Fibroblast of pulmonary artery (primary cell): Measurements from ENCODE around the gene ACKR3.

Experiments
- DNase-seq: peaks from one replicate; pipeline ENCODE4 v3.0.0-alpha.2; 2010; ENCODE audit warnings: low read depth
- H3K4me3 ChIP-seq: replicated peaks from 2 replicates; pipeline ENCODE4 v1.5.1; 2011; ENCODE audit warnings: low read depth, mild to moderate bottlenecking, control low read depth, low read length, moderate library complexity
- TF ChIP-seq, protein P1 (sequence below): IDR thresholded peaks from 2 replicates; pipeline ENCODE4 v1.5.1; 2011; ENCODE audit warnings: mild to moderate bottlenecking, control low read depth, low read length, inconsistent platforms; ENCODE audit errors: missing control alignments

Gene ACKR3

DNA sequence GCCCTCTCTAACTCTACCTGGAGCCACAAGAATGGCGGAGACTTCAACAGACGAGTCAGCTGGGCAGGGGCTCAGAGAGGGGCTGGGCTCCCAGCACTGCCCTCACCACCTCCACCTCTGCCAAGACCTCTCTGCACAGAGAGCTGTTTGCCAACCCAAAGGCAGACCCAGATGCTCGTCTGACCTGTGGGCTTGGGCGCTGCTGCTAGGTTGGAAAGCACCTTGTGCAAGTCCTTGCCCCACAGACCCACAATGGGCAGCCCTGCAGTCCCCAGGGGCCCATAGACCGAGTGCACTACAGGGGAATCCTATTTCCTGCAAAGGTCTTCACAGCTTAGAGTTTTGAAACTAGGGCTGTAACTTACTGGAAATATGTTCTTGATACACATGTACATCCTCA, 13.3 kb downstream of the ACKR3 start:
- no peak for DNase-seq
- TF ChIP-seq, protein P1, sequence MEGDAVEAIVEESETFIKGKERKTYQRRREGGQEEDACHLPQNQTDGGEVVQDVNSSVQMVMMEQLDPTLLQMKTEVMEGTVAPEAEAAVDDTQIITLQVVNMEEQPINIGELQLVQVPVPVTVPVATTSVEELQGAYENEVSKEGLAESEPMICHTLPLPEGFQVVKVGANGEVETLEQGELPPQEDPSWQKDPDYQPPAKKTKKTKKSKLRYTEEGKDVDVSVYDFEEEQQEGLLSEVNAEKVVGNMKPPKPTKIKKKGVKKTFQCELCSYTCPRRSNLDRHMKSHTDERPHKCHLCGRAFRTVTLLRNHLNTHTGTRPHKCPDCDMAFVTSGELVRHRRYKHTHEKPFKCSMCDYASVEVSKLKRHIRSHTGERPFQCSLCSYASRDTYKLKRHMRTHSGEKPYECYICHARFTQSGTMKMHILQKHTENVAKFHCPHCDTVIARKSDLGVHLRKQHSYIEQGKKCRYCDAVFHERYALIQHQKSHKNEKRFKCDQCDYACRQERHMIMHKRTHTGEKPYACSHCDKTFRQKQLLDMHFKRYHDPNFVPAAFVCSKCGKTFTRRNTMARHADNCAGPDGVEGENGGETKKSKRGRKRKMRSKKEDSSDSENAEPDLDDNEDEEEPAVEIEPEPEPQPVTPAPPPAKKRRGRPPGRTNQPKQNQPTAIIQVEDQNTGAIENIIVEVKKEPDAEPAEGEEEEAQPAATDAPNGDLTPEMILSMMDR, result no peak
- H3K4me3 ChIP-seq, result no peak overlapping the region

DNA sequence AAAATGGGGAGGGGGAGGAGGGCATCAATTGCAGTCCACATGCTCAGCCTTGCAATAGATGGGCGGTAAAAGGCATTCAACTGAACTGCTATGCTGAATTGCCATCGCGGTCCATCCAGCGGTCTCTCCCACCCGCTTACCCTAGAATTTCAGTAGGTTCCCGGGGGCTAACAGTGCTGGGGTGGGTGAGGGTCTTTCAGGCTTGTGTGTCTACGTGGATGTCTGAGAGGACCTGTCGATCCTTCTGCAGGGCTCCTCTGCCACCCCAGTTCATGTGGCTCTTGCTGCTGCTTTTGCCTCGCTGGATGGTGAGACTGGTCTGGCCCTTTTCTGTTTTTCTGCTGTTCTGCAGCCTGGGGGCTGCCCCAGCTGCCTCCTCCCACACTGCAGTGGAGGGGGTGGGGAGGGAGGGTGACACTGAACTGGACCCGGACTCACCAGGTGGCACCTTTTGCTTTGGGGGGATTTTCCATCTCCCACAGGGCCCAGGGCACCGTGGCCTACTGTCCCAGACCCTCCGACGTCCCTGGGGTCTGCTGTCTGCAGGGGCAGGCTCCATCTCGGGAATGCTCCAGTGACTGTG, 14.1 kb downstream of the ACKR3 start:
- TF ChIP-seq, protein P1, result no peak
- DNase-seq, result no peak
- no peak overlapping the region for H3K4me3 ChIP-seq

DNA sequence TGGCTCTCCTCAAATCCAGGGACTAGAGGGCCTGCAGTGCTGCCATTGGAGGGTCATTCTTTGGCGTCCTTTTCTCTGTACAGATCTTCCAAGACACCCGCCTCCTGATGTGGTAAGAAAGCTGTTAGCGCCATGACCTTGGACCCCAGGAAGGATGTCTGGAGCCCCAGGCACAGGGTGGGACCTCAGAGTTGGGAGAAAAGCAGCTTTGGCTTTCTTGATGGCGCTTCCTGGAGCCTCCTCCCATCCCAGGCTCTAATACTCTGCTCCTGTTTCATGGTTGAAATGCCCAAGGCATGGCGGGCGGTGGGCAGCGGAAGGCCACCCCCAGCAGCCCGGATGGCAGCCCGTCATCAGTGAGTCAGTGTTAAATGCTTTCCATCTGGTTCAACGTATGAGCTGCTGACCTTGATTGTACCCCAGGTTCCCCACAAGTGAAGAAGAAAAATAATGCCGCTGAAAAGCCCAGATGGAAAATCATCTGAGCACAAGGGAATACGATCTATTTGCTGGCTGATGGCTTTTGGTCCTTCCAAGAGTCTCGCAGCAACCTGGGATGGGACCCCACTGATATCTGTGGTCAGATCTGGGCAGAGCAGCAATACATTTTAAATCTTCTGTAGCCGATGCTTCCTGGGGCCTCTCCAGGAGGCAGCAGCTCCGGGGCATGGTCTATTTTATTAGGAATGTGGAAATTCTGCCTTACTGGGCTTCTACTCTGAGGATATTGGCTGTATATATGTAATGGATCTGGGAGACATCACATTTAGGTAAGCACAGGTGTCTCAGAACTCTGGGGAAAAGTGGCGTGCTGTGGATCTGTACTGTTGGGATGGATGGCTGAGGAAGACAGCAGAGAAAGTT, 15.1 kb downstream of the ACKR3 start:
- TF ChIP-seq, protein P1, result no peak
- H3K4me3 ChIP-seq, result no peak overlapping the region
- DNase-seq, result no peak

DNA sequence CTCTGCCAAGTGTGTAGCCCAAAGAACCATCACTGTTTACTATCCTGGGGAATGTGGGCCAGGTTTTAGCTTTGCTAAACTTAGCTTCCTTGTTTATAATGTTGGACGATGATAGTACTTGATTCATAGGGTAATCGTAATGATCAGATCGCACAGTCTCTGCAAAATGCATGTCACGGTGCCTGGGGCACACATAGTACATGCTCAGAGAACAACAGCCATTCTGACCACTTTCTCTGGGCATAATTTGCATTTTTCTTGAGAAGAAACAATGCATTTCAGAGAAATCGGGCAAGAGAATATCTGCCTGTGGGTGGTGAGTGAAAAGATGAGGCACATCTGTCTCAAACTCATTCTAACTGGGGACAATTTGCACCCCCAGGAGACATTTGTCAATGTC, 16.3 kb downstream of the ACKR3 start:
- no peak overlapping the region for H3K4me3 ChIP-seq
- DNase-seq, result no peak
- TF ChIP-seq, protein P1, result no peak

DNA sequence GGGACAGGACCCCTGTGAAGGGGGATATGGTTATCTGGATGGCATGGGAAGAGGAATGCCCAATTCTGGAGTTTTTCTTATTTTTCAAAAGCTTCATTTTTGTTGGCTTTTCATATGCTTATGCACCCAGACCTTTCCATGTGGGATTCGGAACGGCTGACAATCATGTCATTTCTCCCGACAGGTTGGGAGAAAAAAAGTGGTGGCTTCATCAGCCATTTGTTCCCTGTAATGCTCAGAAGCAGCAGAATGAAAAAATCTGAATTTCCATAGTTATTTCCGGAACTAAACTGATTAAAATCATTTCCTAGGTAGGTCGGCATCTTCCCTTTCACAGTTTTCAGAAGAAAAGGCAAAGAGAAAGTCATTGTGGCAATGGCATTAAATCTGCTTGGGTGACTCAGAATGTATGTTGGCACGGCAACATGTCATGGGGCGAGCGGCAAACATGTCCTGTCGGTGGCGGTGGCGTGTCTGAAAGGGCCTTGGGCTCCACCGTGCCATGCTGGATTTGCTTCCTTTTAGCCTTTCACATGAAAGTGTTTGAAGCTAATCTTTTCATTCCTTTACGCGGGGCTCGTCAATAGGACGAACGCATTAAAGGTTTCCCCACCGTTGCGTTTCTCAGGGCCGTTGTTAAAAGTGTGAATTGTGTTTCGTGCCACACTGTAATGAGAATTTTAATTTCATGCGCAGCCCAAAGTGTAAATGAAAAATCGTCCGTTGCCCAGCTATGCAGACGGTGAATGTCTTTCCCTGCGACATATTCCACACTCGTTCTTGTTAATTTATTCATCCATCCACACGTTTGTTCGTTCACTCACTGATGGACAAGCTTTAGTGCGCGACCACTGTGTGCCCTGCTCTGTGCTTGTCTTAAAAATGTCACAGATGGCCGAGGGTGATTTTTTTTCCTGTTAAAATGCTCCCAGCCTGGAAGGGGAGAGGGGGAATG, 18.5 kb downstream of the ACKR3 start:
- no peak for DNase-seq
- TF ChIP-seq, protein P1, result no peak

DNA sequence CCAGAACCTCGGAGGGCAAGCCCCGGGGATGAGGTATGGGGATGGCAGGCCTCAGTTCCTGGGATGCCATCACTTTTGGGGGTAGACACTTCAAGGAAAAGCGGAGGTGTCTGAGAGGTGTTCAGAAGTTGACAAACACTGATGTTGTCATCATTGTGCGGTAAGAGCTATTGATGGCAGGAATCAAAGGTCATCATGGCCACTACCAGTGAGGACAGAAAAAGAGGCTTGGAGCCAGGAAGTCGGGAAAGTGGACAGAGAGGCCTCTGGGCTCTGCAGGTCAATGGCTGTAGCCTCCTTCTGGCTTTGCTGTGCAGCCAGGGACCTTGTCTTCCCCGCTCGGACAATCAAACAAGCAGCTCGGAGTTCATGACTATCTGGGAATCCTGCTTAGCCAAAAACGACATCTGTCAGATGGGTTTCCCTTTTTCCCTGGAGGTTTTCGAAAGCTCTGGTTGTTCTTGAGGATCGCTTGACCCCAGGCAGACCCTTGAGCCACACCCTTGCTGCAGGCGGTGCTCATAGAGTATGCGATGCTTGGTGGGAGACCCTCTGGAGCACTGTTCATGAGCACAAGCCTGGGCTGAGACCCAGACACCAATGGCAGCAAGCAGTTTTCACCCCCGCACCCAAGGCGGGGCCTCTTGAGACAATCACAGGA, 19.4 kb downstream of the ACKR3 start:
- TF ChIP-seq, protein P1, result no peak
- no peak for DNase-seq
- no peak overlapping the region for H3K4me3 ChIP-seq

More for the DNA sequence above, 18.5 kb downstream of the ACKR3 start:
- H3K4me3 ChIP-seq, result no peak overlapping the region
